ENCODE measurements around the gene TOR4A. TPM values are rescaled to one million over a fixed set of nuclear protein-coding genes. Genes with fewer than 3 reads are reported as not detected.

Gene TOR4A
- total and polyA plus RNA-seq, 2 donors (not counting 1 experiment from before 2014, with no cell fraction given) = 8.3 to 15.3 TPM

GRCh38 chr9:137323531-137324331 lies 46.2 kb downstream of the TOR4A start:
- Histone ChIP-seq H3K4me1 (ENCODE audit: control insufficient read depth in 2 of 2, insufficient read depth in 2 of 2, low read length in 2 of 2) (peaks cover 29 to 42% of the 10 kb centered on the region in 2 donors), H3K4me3 (ENCODE audit: control extremely low read depth in 1 of 5, extremely low read depth in 1 of 5, insufficient read depth in 1 of 5, low read depth in 2 of 5, low read length in 4 of 5) (no peak overlapping the region), H4K20me1 (ENCODE audit: control insufficient read depth, insufficient read depth, low read length, poor library complexity, severe bottlenecking) (no peaks in the 10 kb centered on the region), H3K27ac (ENCODE audit: low read length in 2 of 2) (no peak overlapping the region), H2AFZ (ENCODE audit: insufficient read depth, low read depth, low read length, poor library complexity, severe bottlenecking) (no peak overlapping the region), H3K9me3 (ENCODE audit: control extremely low read depth in 1 of 3, control insufficient read depth in 2 of 3, insufficient read depth in 1 of 3, low read length in 2 of 3) (peaks cover 0 to 9% (median 0%) of the 10 kb centered on the region in 3 donors), H3K27me3 (replicated peaks in 1 of 4; ENCODE audit: control extremely low read depth in 1 of 4, control insufficient read depth in 3 of 4, insufficient read depth in 4 of 4, low read length in 3 of 4) (peaks cover 0 to 6% (median 3%) of the 10 kb centered on the region in 4 experiments), H3K4me2 (replicated peaks; ENCODE audit: low read depth, low read length, poor library complexity, severe bottlenecking) (no peak overlapping the region), H3K9ac (ENCODE audit: low read length) (no peak overlapping the region), H3K36me3 (replicated peaks in 1 of 2; ENCODE audit: control extremely low read depth in 1 of 2, control insufficient read depth in 1 of 2, extremely low read depth in 1 of 2, insufficient read depth in 2 of 2, low read length in 1 of 2) (no peaks in the 10 kb centered on the region), H3K79me2 (ENCODE audit: control insufficient read depth, insufficient read depth, low read length) (no peaks in the 10 kb centered on the region)
- POLR2A ChIA-PET = interaction anchor here (0.6 kb wide), 1 partner anchor 100 kb away, joined by 3 read pairs; no protein-coding TSS in a partner anchor
- ATAC-seq (ENCODE audit: low read depth) (no peak), DNase-seq (peak; percentile 11)
- H3K4me3 Mint-ChIP-seq = no peak overlapping the region
- CTCF ChIA-PET = interaction anchor here (4.0 kb wide), 1 partner anchor 21 kb away, joined by 21 read pairs; the partner anchor contains the start of gene NRARP
- peaks cover 38% of the 10 kb centered on the region for H3K4me1 Mint-ChIP-seq
- TF ChIP-seq EZH2 (IDR thresholded peaks at IDR 0.05; ENCODE audit: borderline replicate concordance, insufficient read depth, low read depth, low read length, poor library complexity, severe bottlenecking) (no peak), CTCF (IDR thresholded peaks at IDR 0.05) (no peak)
- peaks cover 2% of the 10 kb centered on the region for H3K9me3 Mint-ChIP-seq (ENCODE audit: insufficient read depth)
- H3K27me3 Mint-ChIP-seq = peaks cover 11% of the 10 kb centered on the region
- intact Hi-C loops (cut with micrococcal nuclease) = no loop called here
- no peak overlapping the region for H3K27ac Mint-ChIP-seq
- WGBS (ENCODE audit: insufficient coverage) = 94% methylated on average over 30 of the region's 37 CpGs

GRCh38 chr9:137325124-137325523 lies 47.6 kb downstream of the TOR4A start:
- TF ChIP-seq EZH2 (IDR thresholded peaks at IDR 0.05; ENCODE audit: borderline replicate concordance, insufficient read depth, low read depth, low read length, poor library complexity, severe bottlenecking) (no peak), CTCF (IDR thresholded peaks at IDR 0.05) (no peak)
- peaks cover 0 to 14% (median 0%) of the 10 kb centered on the region in 3 donors for H3K9me3 ChIP-seq (ENCODE audit: control extremely low read depth in 1 of 3, control insufficient read depth in 2 of 3, insufficient read depth in 1 of 3, low read length in 2 of 3)
- Mint-ChIP-seq H3K4me3 (no peak overlapping the region), H3K4me1 (peaks cover 33% of the 10 kb centered on the region), H3K27ac (peak overlapping the region; percentile 26), H3K9me3 (ENCODE audit: insufficient read depth) (peaks cover 2% of the 10 kb centered on the region), H3K27me3 (peaks cover 11% of the 10 kb centered on the region)
- H2AFZ ChIP-seq (ENCODE audit: insufficient read depth, low read depth, low read length, poor library complexity, severe bottlenecking) = no peak overlapping the region
- H3K27me3 ChIP-seq (replicated peaks in 1 of 4; ENCODE audit: control extremely low read depth in 1 of 4, control insufficient read depth in 3 of 4, insufficient read depth in 4 of 4, low read length in 3 of 4) = peaks cover 0 to 6% (median 3%) of the 10 kb centered on the region in 4 experiments
- no peak overlapping the region for H3K9ac ChIP-seq (ENCODE audit: low read length)
- no peaks in the 10 kb centered on the region for H3K36me3 ChIP-seq (replicated peaks in 1 of 2; ENCODE audit: control extremely low read depth in 1 of 2, control insufficient read depth in 1 of 2, extremely low read depth in 1 of 2, insufficient read depth in 2 of 2, low read length in 1 of 2)
- H3K27ac ChIP-seq (ENCODE audit: low read length in 2 of 2) = no peak overlapping the region
- peaks cover 27 to 37% of the 10 kb centered on the region in 2 donors for H3K4me1 ChIP-seq (ENCODE audit: control insufficient read depth in 2 of 2, insufficient read depth in 2 of 2, low read length in 2 of 2)
- ChIA-PET POLR2A (no interaction called here), CTCF (interaction anchor here (4.0 kb wide), 1 partner anchor 22 kb away, joined by 21 read pairs; the partner anchor contains the start of gene NRARP)
- no peaks in the 10 kb centered on the region for H3K79me2 ChIP-seq (ENCODE audit: control insufficient read depth, insufficient read depth, low read length)
- no peaks in the 10 kb centered on the region for H4K20me1 ChIP-seq (ENCODE audit: control insufficient read depth, insufficient read depth, low read length, poor library complexity, severe bottlenecking)
- H3K4me2 ChIP-seq (replicated peaks; ENCODE audit: low read depth, low read length, poor library complexity, severe bottlenecking) = no peak overlapping the region
- ATAC-seq (ENCODE audit: low read depth) (no peak), DNase-seq (peak; percentile 6)
- H3K4me3 ChIP-seq (ENCODE audit: control extremely low read depth in 1 of 5, extremely low read depth in 1 of 5, insufficient read depth in 1 of 5, low read depth in 2 of 5, low read length in 4 of 5) = no peak overlapping the region
- intact Hi-C loops (cut with micrococcal nuclease) = no loop called here
- WGBS (ENCODE audit: insufficient coverage) = 95% methylated on average over 10 of the region's 10 CpGs

Measured in B cell (primary cell).